ENCODE data around the gene TMEM231. TPM values are rescaled to one million over a fixed set of nuclear protein-coding genes. Genes with fewer than 3 reads are reported as not detected.
A peak's percentile ranks its signal among the peaks of the same experiment; 100 is the strongest.

Gene TMEM231
- total and polyA plus RNA-seq, 9 of the 15 experiments (the other 6 are each of a cell fraction or from before 2014, with no cell fraction given) = 1.6 to 27.6 (median 9.1) TPM

DNA sequence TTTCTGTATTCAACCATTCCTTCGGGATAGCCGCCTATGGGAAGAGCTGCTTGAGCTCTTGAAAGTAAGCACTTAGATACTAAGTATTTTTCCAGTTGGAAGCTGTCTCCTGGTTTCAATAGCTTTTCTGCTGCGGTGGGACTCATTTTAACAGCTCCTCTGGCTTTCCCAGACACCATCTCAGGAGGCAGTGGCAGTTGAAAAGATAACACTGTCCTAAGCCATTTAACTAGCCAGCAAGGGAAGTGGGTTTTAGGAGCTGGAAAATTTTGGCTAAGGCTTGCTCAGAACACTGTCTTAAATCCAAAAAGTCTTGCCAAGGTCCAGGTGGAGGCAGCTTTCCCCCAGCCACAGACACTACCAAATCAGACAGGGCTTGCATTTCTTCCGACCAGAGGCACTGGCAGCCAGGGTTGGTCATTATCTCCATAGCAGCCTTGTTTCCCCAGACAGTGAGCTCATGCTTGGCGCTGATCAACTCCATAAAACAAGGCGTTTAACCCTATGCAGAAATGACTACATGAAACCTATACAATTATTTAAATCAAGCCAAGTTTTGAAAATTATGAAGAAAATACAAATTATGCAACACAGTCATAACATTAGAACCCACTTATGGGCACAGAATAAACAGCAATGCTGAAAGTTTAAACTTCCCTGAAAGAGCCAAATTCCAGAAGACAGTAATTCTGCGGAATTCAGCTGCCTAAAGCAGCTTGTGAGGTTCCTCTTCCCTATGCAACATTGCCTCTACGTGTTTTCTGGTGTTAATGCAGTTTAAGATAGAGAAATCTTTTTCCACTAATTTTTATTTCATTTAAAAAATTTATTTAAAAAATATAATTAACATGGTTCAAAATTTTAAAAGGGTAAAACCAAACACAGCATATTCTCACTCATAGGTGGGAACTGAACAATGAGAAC, 35.1 kb upstream of the TMEM231 start (continued):
- TF ChIP-seq REST (IDR thresholded peaks at IDR 0.05; ENCODE audit: borderline replicate concordance) (peak; percentile 28; the same call in 1 of the 2 replicates), REST (CRISPR knock-in tag; IDR thresholded peaks at IDR 0.05; ENCODE audit: low read depth) (no peak), ZNF134 (CRISPR knock-in tag; conservative IDR thresholded peaks at IDR 0.05) (0 out of 2 replicates have a peak, but pooled peaks have one; percentile 43), JUND (IDR thresholded peaks at IDR 0.05; ENCODE audit: borderline replicate concordance, low read depth, low read length) (peak; percentile 56), JUND (tag; IDR thresholded peaks at IDR 0.05; ENCODE audit: borderline replicate concordance, low read depth, low read length) (peak; percentile 64; the same call in 2 of the 3 replicates), HOXB6 (CRISPR knock-in tag; IDR thresholded peaks at IDR 0.05; ENCODE audit: borderline replicate concordance) (no peak), SMARCE1 (IDR thresholded peaks at IDR 0.05) (peak; percentile 48; the same call in 1 of the 2 replicates), SMAD3 (CRISPR knock-in tag; conservative IDR thresholded peaks at IDR 0.05) (no peak), CAMTA2 (CRISPR knock-in tag; conservative IDR thresholded peaks at IDR 0.05) (no peak), EP400 (IDR thresholded peaks at IDR 0.05) (peak; percentile 39; the same call in 1 of the 2 replicates), MYNN (IDR thresholded peaks at IDR 0.05) (0 out of 2 replicates have a peak, but pooled peaks have one; percentile 25), MYNN (CRISPR knock-in tag; IDR thresholded peaks at IDR 0.05) (no peak), ETS2 (tag; IDR thresholded peaks at IDR 0.05; ENCODE audit: borderline replicate concordance, poor library complexity, severe bottlenecking) (no peak), ATF3 (IDR thresholded peaks at IDR 0.05) (peak; percentile 49; the same call in 1 of the 2 replicates), ATF3 (CRISPR knock-in tag; conservative IDR thresholded peaks at IDR 0.05) (no peak), EWSR1 (IDR thresholded peaks at IDR 0.05; ENCODE audit: borderline replicate concordance, low read depth, partially characterized antibody) (no peak), SPI1 (IDR thresholded peaks at IDR 0.05; ENCODE audit: borderline replicate concordance, low read depth, low read length) (peak; percentile 29; the same call in 1 of the 2 replicates), CHD4 (IDR thresholded peaks at IDR 0.05; ENCODE audit: insufficient read depth, insufficient replicate concordance, low read depth, low read length, poor library complexity, severe bottlenecking) (no peak), ZNF41 (CRISPR knock-in tag; conservative IDR thresholded peaks at IDR 0.05) (peak; percentile 58; the same call in 1 of the 2 replicates), DPF2 (IDR thresholded peaks at IDR 0.05) (peak; percentile 71)
